Smooth muscle cell (in vitro differentiated cells): ENCODE data around the gene AGPAT2. TPM values are rescaled to one million over a fixed set of nuclear protein-coding genes. Genes with fewer than 3 reads are reported as not detected.

Experiments used
- DNase-seq: peaks from one replicate; lab custom pipeline; 2025; ENCODE audit not compliant: unreplicated experiment; lab: John Stamatoyannopoulos, UW
- H2AFZ ChIP-seq: fragments of 200-600 bp; sonication (generic); 2 replicates; pipeline ENCODE4 v1.6.0; 2016; ENCODE audit warnings: antibody characterized with exemption, low read depth, mild to moderate bottlenecking
- H3F3A ChIP-seq: fragments of 200-600 bp; sonication (generic); 2 replicates; pipeline ENCODE4 v1.6.0; 2017; ENCODE audit warnings: antibody characterized with exemption, low read depth
- H3K27ac ChIP-seq: fragments of 200-600 bp; sonication (generic); 2 replicates; pipeline ENCODE4 v1.5.1; 2016; ENCODE audit warnings: low read depth, mild to moderate bottlenecking
- H3K27me3 ChIP-seq: fragments of 200-600 bp; sonication (generic); 2 replicates; pipeline ENCODE4 v1.6.1; 2016; ENCODE audit warnings: low read depth, mild to moderate bottlenecking
- H3K36me3 ChIP-seq: fragments of 200-600 bp; sonication (generic); 2 replicates; pipeline ENCODE4 v1.5.1; 2016; ENCODE audit warnings: low read depth
- H3K4me1 ChIP-seq: fragments of 200-600 bp; sonication (generic); 2 replicates; pipeline ENCODE4 v1.5.1; 2016; ENCODE audit warnings: low read depth
- H3K4me2 ChIP-seq: fragments of 200-600 bp; sonication (generic); 2 replicates; pipeline ENCODE4 v1.6.0; 2016; ENCODE audit warnings: mild to moderate bottlenecking
- H3K4me3 ChIP-seq: fragments of 200-600 bp; sonication (generic); 2 replicates; pipeline ENCODE4 v1.5.1; 2016; ENCODE audit warnings: mild to moderate bottlenecking
- H3K79me2 ChIP-seq: fragments of 200-600 bp; sonication (generic); 2 replicates; pipeline ENCODE4 v1.6.0; 2016; ENCODE audit warnings: low read depth, mild to moderate bottlenecking
- H3K9ac ChIP-seq: fragments of 200-600 bp; sonication (generic); 2 replicates; pipeline ENCODE4 v1.6.0; 2016; ENCODE audit warnings: low read depth
- H3K9me3 ChIP-seq: fragments of 200-600 bp; sonication (generic); replicated peaks from 2 replicates; pipeline ENCODE4 v1.5.1; 2016; ENCODE audit warnings: low read depth
- H4K20me1 ChIP-seq: fragments of 200-600 bp; sonication (generic); 2 replicates; pipeline ENCODE4 v1.6.0; 2016; ENCODE audit warnings: low read depth
- CTCF ChIP-seq: fragments of 200-600 bp; sonication (generic); IDR thresholded peaks from 2 replicates; pipeline ENCODE4 v1.5.1; 2017; ENCODE audit warnings: borderline replicate concordance, mild to moderate bottlenecking, antibody characterized with exemption; ENCODE audit not compliant: insufficient read depth, poor library complexity, severe bottlenecking
- WGBS: methylation state at CpG from one replicate; pipeline ENCODE4 v1.1.7; 2016; ENCODE audit warnings: low lambda C conversion rate; 5-methylcytosine and 5-hydroxymethylcytosine counted together
- polyA plus RNA-seq: library from polyadenylated mRNA; unstranded; fragments of >200 nt; fragmentation: Nextera tagmentation; extraction: Ambion mirVana; gene quantifications from 2 replicates; pipeline ENCODE4 v1.2.1, GENCODE V29; 2016
- total RNA-seq: library from RNA; depleted of rRNA; stranded (reverse); fragments of >200 nt; gene quantifications from 2 replicates; pipeline ENCODE4 v1.2.3, GENCODE V29; 2014

AGPAT2 gene
- total and polyA plus RNA-seq, 2 experiments from 2014 or later, result 42.9 to 105 TPM

GRCh38 chr9:136685790-136686533 is 1.3 kb downstream of the AGPAT2 start:
- TF ChIP-seq CTCF, result no peak
- H3K27ac ChIP-seq, result no peak overlapping the region

GRCh38 chr9:136685216-136685615 is 2.0 kb downstream of the AGPAT2 start:
- WGBS, result 99% methylated on average over 7 of the region's 7 CpGs
- Histone ChIP-seq H4K20me1 (peaks cover 57% of the 10 kb centered on the region), H3F3A (peaks cover 10% of the 10 kb centered on the region), H3K27ac (no peak overlapping the region), H3K36me3 (no peaks in the 10 kb centered on the region), H3K4me1 (peaks cover 11% of the 10 kb centered on the region), H3K9ac (no peak overlapping the region), H3K4me3 (no peak overlapping the region), H3K4me2 (peak overlapping the region; percentile 100), H2AFZ (no peak overlapping the region), H3K79me2 (peaks cover 31% of the 10 kb centered on the region), H3K9me3 (no peaks in the 10 kb centered on the region), H3K27me3 (no peaks in the 10 kb centered on the region)
- no peak for DNase-seq
- TF ChIP-seq CTCF, result no peak

More at GRCh38 chr9:136685790-136686533, 1.3 kb downstream of the AGPAT2 start:
- Histone ChIP-seq H3K9me3 (no peaks in the 10 kb centered on the region), H3K9ac (peak overlapping the region; percentile 71), H3K4me3 (peak overlapping the region; percentile 89), H3K36me3 (no peaks in the 10 kb centered on the region), H2AFZ (peak overlapping the region; percentile 84), H3K27me3 (no peaks in the 10 kb centered on the region), H3K79me2 (peaks cover 29% of the 10 kb centered on the region), H3K4me2 (peak overlapping the region; percentile 100), H3K4me1 (peaks cover 11% of the 10 kb centered on the region), H4K20me1 (peaks cover 50% of the 10 kb centered on the region), H3F3A (peaks cover 10% of the 10 kb centered on the region)
- WGBS, result 52% methylated on average over 18 of the region's 19 CpGs
- DNase-seq, result no peak

GRCh38 chr9:136684799-136685198 is 2.5 kb downstream of the AGPAT2 start:
- Histone ChIP-seq H2AFZ (no peak overlapping the region), H3K27ac (no peak overlapping the region), H3K9me3 (no peaks in the 10 kb centered on the region), H3K9ac (no peak overlapping the region), H3K4me3 (no peak overlapping the region), H3K79me2 (peaks cover 31% of the 10 kb centered on the region), H3K27me3 (no peaks in the 10 kb centered on the region), H3K4me2 (no peak overlapping the region), H3K36me3 (no peaks in the 10 kb centered on the region), H3K4me1 (peaks cover 11% of the 10 kb centered on the region), H3F3A (peaks cover 10% of the 10 kb centered on the region), H4K20me1 (peaks cover 61% of the 10 kb centered on the region)
- no peak for TF ChIP-seq CTCF
- no peak for DNase-seq
- WGBS, result 93% methylated on average over 15 of the region's 15 CpGs

- Histone ChIP-seq H4K20me1 (peaks cover 66% of the 10 kb centered on the region), H3K27me3 (no peaks in the 10 kb centered on the region), H3K79me2 (peaks cover 31% of the 10 kb centered on the region), H3F3A (peaks cover 10% of the 10 kb centered on the region), H3K36me3 (no peaks in the 10 kb centered on the region), H3K4me3 (no peak overlapping the region), H3K4me1 (peaks cover 11% of the 10 kb centered on the region), H3K9ac (no peak overlapping the region), H3K9me3 (no peaks in the 10 kb centered on the region), H3K27ac (no peak overlapping the region), H2AFZ (no peak overlapping the region), H3K4me2 (no peak overlapping the region)
- WGBS, result 88% methylated on average over 15 of the region's 15 CpGs
- no peak for DNase-seq
- no peak for TF ChIP-seq CTCF
These were observed 2.9 kb downstream of the AGPAT2 start for GRCh38 chr9:136684339-136684738.
